OCI-LY3 (cell line): ENCODE measurements around the gene CUBN.

Experiments
- EZH2phosphoT487 ChIP-seq: fragments of 200-600 bp; shearing (Covaris generic); IDR thresholded peaks from 2 replicates; pipeline ENCODE4 v1.6.1; 2018; ENCODE audit warnings: antibody characterized with exemption, mixed run types, low read depth
- TF ChIP-seq, protein P1 (sequence below): fragments of 200-600, 300-600 bp; sonication (generic); IDR thresholded peaks from 2 replicates; pipeline ENCODE4 v1.5.1; 2014; ENCODE audit warnings: antibody characterized with exemption, low read length, low read depth

GRCh38 chr10:17025444-17026295 is 103.9 kb downstream of the CUBN start:
- TF ChIP-seq, protein P1, sequence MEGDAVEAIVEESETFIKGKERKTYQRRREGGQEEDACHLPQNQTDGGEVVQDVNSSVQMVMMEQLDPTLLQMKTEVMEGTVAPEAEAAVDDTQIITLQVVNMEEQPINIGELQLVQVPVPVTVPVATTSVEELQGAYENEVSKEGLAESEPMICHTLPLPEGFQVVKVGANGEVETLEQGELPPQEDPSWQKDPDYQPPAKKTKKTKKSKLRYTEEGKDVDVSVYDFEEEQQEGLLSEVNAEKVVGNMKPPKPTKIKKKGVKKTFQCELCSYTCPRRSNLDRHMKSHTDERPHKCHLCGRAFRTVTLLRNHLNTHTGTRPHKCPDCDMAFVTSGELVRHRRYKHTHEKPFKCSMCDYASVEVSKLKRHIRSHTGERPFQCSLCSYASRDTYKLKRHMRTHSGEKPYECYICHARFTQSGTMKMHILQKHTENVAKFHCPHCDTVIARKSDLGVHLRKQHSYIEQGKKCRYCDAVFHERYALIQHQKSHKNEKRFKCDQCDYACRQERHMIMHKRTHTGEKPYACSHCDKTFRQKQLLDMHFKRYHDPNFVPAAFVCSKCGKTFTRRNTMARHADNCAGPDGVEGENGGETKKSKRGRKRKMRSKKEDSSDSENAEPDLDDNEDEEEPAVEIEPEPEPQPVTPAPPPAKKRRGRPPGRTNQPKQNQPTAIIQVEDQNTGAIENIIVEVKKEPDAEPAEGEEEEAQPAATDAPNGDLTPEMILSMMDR: no peak
- TF ChIP-seq EZH2phosphoT487: no peak
